ENCODE measurements around the gene TEDC2.

TEDC2 gene

DNA sequence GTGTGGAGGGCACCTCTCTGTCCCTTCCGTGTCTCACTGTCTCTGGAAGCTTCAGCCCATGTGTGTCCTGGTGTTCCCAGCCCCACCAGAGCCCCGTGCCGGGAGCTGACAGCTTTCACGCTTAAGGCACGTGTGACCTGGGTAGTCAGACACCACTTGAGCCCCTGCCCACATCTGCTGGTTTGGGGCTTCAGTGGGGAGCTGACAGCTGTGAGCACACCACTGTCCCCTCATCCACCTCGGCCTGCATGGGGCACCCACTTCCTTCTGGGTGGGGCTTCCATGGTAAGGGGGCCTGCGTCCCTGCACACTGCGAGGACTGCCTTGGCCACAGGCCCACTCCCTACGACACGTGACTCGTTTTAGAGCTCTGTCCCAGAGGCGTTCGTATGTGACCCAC is 2.6 kb upstream of the TEDC2 start:
- H3K4me3 ChIP-seq (replicated peaks; ENCODE audit: low read depth, low read length) = no peak overlapping the region
- TF ChIP-seq, protein P1, sequence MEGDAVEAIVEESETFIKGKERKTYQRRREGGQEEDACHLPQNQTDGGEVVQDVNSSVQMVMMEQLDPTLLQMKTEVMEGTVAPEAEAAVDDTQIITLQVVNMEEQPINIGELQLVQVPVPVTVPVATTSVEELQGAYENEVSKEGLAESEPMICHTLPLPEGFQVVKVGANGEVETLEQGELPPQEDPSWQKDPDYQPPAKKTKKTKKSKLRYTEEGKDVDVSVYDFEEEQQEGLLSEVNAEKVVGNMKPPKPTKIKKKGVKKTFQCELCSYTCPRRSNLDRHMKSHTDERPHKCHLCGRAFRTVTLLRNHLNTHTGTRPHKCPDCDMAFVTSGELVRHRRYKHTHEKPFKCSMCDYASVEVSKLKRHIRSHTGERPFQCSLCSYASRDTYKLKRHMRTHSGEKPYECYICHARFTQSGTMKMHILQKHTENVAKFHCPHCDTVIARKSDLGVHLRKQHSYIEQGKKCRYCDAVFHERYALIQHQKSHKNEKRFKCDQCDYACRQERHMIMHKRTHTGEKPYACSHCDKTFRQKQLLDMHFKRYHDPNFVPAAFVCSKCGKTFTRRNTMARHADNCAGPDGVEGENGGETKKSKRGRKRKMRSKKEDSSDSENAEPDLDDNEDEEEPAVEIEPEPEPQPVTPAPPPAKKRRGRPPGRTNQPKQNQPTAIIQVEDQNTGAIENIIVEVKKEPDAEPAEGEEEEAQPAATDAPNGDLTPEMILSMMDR (IDR thresholded peaks at IDR 0.05; ENCODE audit: low read depth, low read length, missing control alignments) = no peak
- DNase-seq (ENCODE audit: extremely low read depth, low read depth) = no peak

DNA sequence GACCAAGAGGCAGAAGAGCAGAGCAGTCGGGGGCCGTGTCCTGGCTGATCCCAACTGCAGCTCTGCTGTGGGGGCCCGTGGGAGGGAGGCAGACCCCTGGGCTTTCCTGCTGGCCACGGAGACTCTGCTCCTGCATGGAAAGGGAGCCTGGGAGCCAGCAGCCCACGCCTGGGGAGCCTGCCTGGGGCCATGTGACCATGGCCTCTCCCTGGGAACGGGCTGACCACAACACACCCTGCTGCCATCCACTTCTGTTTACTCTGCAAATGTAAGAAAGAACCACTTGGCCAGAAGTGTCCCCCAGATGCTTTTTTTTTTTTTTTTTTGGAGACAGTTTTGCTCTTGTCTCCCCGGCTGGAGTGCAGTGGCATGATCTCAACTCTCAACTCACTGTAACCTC is 2.0 kb upstream of the TEDC2 start:
- H3K4me3 ChIP-seq (replicated peaks; ENCODE audit: low read depth, low read length) = no peak overlapping the region
- TF ChIP-seq, protein P1 (IDR thresholded peaks at IDR 0.05; ENCODE audit: low read depth, low read length, missing control alignments) = no peak
- no peak for DNase-seq (ENCODE audit: extremely low read depth, low read depth)

- H3K4me3 ChIP-seq (replicated peaks; ENCODE audit: low read depth, low read length) = peak overlapping the region; percentile 57
- no peak for DNase-seq (ENCODE audit: extremely low read depth, low read depth)
- TF ChIP-seq, protein P1 (IDR thresholded peaks at IDR 0.05; ENCODE audit: low read depth, low read length, missing control alignments) = no peak
Observed at GRCh38 chr16:2458887-2459646, 842 bp upstream of the TEDC2 start.

DNA sequence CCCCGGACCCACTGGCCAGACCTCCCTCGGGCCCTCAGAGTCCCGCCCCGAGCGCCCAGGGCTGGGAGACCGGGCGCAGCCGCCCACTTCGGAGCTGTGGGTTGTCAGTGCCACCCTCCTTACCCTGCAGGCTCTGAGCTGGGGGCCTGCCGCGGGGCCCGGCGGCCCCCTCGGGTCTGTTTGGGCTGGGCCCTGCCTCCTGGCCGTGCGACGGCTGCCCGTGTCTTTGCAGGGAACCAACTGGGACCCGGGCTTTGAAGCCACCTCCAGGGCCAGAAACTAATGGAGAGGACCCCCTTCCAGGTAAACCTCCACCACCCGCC is 443 bp downstream of the TEDC2 start:
- peak overlapping the region; percentile 57 for H3K4me3 ChIP-seq (replicated peaks; ENCODE audit: low read depth, low read length)
- TF ChIP-seq, protein P1 (IDR thresholded peaks at IDR 0.05; ENCODE audit: low read depth, low read length, missing control alignments) = no peak
- no peak for DNase-seq (ENCODE audit: extremely low read depth, low read depth)

DNA sequence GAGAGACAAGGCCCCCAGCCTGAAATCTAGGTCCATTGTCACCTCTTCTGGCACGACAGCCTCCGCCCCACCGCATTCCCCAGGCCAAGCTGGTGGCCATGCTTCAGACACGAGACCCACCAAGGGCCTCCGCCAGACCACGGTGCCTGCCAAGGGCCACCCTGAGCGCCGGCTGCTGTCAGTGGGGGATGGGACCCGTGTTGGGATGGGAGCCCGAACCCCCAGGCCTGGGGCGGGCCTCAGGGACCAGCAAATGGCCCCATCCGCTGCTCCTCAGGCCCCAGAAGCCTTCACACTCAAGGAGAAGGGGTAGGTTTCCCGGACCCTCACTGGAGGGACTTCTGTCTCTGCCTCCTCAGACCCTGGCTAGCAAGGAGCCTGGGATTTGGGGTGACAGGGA is 1.0 kb downstream of the TEDC2 start:
- TF ChIP-seq, protein P1 (IDR thresholded peaks at IDR 0.05; ENCODE audit: low read depth, low read length, missing control alignments) = no peak
- H3K4me3 ChIP-seq (replicated peaks; ENCODE audit: low read depth, low read length) = peak overlapping the region; percentile 57

GRCh38 chr16:2462031-2462866 is 2.3 kb downstream of the TEDC2 start:
- no peak for DNase-seq (ENCODE audit: extremely low read depth, low read depth)
- no peak overlapping the region for H3K4me3 ChIP-seq (replicated peaks; ENCODE audit: low read depth, low read length)
- TF ChIP-seq, protein P1 (IDR thresholded peaks at IDR 0.05; ENCODE audit: low read depth, low read length, missing control alignments) = no peak

More for the DNA sequence above, 1.0 kb downstream of the TEDC2 start:
- DNase-seq (ENCODE audit: extremely low read depth, low read depth) = no peak
